ENCODE measurements around the gene SDK1. TPM values are rescaled to one million over a fixed set of nuclear protein-coding genes. Genes with fewer than 3 reads are reported as not detected.

Gene SDK1
- total and polyA plus RNA-seq, 10 of the 15 experiments (the other 5 are each of a cell fraction or from before 2014, with no cell fraction given) = 0.14 to 0.33 TPM; not detected in 8

- WGBS (ENCODE audit: insufficient coverage, insufficient replicate concordance, low lambda C conversion rate, missing lambda C conversion rate) = 29% methylated on average over 4 of the region's 4 CpGs
- in situ Hi-C loops (cut with MboI) (no loop called here), intact Hi-C loops (cut with micrococcal nuclease; ENCODE audit: unreplicated experiment) (no loop called here)
- no peak for FAIRE-seq
- no peak overlapping the region for H2AFZ ChIP-seq (ENCODE audit: control insufficient read depth, low read depth, low read length)
- no peak overlapping the region for H3K4me2 ChIP-seq (ENCODE audit: control insufficient read depth, insufficient read depth)
- no peaks in the 10 kb centered on the region; the same call in 2 of the 3 replicates for H3K9me3 ChIP-seq (replicated peaks; ENCODE audit: control insufficient read depth, insufficient read depth, low read length)
- RAD21 ChIA-PET (ENCODE audit: unreplicated experiment) = no interaction called here
- no peaks in the 10 kb centered on the region for H4K20me1 ChIP-seq (ENCODE audit: control insufficient read depth, insufficient read depth)
- no peak for ATAC-seq
- SMC1A ChIA-PET (ENCODE audit: uncharacterized antibody, unreplicated experiment) = no interaction called here
- H3K79me2 ChIP-seq (ENCODE audit: control insufficient read depth, insufficient read depth, low read length) = no peaks in the 10 kb centered on the region
- H3K27ac ChIP-seq (ENCODE audit: control insufficient read depth, insufficient read depth) = no peak overlapping the region
- H3K36me3 ChIP-seq (ENCODE audit: control insufficient read depth in 2 of 2, insufficient read depth in 2 of 2, low read length in 1 of 2) = no peaks in the 10 kb centered on the region
- BruUV-seq (replicated peaks) = no TSS peak
- CTCF ChIA-PET = no interaction called here
- no peaks in the 10 kb centered on the region for H3K4me1 ChIP-seq (ENCODE audit: control insufficient read depth, insufficient read depth, low read length)
- H3K9ac ChIP-seq (ENCODE audit: control insufficient read depth, insufficient read depth, low read length) = no peak overlapping the region
- no peaks in the 10 kb centered on the region for H3K27me3 ChIP-seq (replicated peaks in 1 of 2; ENCODE audit: control insufficient read depth in 2 of 2, insufficient read depth in 2 of 2, low read length in 1 of 2)
- POLR2A ChIA-PET = no interaction called here
- H3K4me3 ChIP-seq = no peak overlapping the region
- DNase-seq (ENCODE audit: low read depth, low spot score) = no peak
- TF ChIP-seq MEF2B (IDR thresholded peaks at IDR 0.05; ENCODE audit: partially characterized antibody, poor library complexity, severe bottlenecking) (no peak), MXI1 (IDR thresholded peaks at IDR 0.05; ENCODE audit: low read depth, low read length) (no peak), YY1 (IDR thresholded peaks at IDR 0.05; ENCODE audit: low read depth, low read length) (no peak), IRF5 (IDR thresholded peaks at IDR 0.05; ENCODE audit: borderline replicate concordance) (no peak), PAX8 (IDR thresholded peaks at IDR 0.05) (no peak), ZNF592 (IDR thresholded peaks at IDR 0.05) (no peak), HDAC2 (IDR thresholded peaks at IDR 0.05) (no peak), RELB (IDR thresholded peaks at IDR 0.05; ENCODE audit: low read depth) (no peak), ELK1 (IDR thresholded peaks at IDR 0.05; ENCODE audit: low read depth, low read length) (no peak), PKNOX1 (IDR thresholded peaks at IDR 0.05) (no peak), ZNF384 (IDR thresholded peaks at IDR 0.05; ENCODE audit: borderline replicate concordance, low read depth, low read length) (no peak), MAX (IDR thresholded peaks at IDR 0.05; ENCODE audit: low read depth, low read length) (no peak)
These were observed 766.8 kb downstream of the SDK1 start for GRCh38 chr7:4067874-4068273.

Data from GM12878 (cell line).